Effector CD4-positive, alpha-beta T cell (primary cell): ENCODE data around the gene ACAP3.
"Not testable (repeated sequence)": the region's sequence is repeated elsewhere in the genome, so short reads cannot be mapped to it uniquely, and the experiment has no call there.

ENCODE experiments used
- DNase-seq: peaks from one replicate; pipeline ENCODE4 v3.0.0-alpha.2; 2020

The ACAP3 gene

DNA sequence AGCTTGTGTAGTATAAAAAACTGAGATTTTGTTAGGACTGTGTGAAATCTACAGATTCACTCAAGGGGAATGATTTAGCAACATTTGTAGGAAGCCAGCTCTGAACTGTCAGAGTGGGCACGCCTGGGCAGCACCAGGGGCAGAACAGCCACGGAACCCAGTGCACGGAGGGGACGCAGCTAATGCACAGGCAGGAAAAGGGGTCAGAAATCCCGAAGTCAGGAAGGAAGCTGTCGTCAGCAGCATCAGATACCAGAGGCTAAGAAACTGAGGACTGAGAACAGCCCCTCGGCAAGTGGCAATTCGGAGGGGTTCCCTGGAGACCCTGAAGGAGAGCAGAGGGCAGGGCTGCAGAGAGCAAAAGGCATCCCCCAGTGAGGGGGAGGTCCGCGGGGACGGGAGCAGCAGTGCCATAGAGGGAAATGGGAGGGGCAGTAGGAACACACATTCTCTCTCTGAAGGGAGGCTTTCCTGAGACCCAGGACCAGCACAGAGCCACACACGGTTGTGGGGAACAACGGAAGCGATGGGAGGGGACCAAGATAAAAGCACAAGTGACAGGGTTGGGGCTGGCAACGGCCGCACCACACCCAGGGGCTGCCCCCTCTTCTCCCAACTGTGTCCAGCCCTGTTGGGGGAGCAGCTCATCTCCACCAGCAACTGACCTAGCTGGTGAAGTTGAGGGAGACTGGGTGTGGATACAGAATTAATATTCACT is 46.7 kb downstream of the ACAP3 start:
- DNase-seq: no peak

DNA sequence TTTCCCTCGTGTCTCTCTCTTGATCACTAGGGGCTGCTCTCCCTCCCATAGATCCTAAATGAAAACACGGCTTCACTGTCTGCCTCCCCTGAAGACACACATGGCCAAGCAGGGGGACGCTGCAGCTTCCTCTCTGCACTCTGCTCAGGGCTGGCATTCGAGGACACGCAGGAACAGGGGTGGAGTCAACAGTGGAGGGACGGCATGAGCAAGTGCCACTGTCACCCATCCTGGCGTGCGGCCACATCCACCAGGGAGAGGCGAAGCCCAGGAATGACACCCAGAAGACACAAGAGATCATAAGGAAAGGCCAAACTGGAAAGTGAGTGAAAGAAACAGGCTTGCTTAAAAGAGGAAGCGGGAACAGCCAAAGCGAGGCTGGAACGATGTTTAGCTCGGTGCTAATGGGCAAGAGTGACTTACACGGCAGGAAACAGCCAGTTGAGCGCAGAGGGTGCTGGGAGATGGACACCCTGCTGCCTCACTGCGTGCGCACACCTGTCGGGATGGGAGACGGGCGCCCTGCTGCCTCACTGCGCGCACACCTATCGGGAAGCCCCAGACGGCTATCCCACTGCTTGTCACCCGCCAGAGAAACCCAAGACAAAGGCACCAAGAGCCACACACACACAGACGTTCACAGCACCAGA is 47.7 kb downstream of the ACAP3 start:
- no peak for DNase-seq

DNA sequence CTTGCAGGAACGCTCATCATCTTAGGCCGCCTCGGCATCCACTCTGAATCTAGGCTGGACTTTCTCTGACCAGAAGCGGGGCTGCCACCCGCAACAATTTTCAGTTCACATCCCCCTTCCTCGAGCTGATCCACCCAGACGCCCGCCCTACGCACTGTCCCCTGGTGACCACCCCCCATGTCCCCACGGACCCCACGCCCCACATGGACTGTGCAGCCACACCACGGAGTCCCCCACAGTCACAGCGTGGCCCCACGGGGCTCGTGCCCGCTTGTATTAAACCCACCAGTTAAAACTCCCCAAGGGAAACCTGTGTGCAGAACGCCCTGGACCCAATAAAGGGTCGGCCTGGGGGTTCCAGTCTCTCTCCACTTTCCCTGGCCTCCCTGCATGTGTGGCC is 48.2 kb downstream of the ACAP3 start:
- DNase-seq: no peak

GRCh38 chr1:1259119-1259488 is 48.6 kb downstream of the ACAP3 start:
- DNase-seq: no peak

DNA sequence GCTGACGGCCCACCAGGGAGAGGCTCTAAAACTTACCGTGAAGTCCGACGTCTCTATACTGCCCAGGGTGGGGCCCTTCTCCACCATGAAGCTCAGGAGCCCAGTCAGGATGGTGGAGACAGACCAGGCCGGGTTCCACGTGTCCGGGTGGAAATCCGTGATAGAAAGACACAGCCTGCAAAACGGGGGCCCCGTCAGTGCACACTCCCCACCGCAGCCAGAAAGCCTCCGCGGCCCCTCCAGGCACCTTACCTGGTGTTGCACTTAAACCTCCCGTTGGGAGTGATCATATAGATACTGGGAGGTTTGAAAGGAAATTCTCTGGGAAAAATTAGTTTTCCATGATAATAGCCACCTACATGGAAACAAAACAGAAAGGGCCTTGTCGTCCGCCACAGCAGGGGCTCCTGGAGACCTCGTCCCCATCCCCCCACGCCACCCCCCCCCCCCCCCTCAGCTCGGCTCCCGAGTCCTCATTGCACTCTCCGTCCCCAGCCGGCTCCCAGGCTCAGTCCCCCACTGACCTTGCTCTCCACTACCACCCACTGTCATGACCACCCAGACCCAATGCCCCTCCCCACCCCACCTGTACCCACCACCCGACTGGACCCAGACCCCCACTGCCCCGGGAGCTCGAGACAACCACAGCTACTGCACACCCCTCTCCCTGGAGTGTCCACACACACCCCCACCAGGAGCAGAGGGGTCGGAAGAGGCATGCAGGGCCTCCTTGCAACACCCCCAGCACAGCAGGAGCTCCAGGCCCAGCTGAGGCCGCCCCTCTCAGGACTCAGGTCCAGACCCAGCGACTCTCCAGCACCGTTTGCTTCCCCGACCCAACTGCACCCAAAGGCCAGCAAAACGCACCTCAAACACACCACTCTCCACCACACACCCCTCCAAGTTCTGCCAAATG is 50.5 kb downstream of the ACAP3 start:
- no peak for DNase-seq

- DNase-seq: no peak
These were observed 52.1 kb downstream of the ACAP3 start for GRCh38 chr1:1255611-1256010.

DNA sequence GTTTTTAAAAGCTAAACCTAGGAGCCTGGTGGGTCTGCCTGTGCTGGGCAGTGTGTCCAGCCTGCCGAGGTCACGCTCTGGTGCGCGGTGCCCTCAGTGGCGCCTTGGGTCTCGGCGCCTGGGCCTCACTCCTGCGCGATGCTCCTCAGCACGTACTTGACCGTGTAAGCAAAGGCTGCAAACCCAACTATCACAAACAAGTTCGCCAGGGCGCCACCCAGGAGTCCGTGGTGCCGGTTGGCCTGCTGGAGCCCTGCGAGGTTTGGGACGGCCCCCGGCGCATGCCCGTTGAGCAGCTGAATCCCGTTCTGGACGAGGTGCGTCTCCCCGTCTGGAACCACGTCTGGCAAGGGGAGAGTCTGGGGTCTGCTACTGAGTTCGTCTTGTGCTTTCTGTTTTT is 52.7 kb downstream of the ACAP3 start:
- no peak for DNase-seq

DNA sequence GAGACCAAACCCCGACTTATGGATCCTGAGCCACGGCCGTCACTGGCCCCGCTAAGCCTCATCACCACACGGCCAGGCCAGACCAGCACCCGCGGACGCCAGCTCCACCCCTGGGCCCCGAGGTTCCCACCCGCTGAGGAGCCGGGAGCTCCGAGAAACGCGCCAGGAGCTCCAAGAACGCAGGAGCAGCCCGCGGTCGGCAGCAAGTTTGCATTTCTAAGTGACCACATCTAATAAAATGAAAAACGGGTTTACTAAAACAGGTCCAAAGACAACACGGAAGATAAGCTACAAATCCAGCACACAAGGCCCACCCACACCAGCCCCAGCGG is 53.1 kb downstream of the ACAP3 start:
- DNase-seq: no peak

DNA sequence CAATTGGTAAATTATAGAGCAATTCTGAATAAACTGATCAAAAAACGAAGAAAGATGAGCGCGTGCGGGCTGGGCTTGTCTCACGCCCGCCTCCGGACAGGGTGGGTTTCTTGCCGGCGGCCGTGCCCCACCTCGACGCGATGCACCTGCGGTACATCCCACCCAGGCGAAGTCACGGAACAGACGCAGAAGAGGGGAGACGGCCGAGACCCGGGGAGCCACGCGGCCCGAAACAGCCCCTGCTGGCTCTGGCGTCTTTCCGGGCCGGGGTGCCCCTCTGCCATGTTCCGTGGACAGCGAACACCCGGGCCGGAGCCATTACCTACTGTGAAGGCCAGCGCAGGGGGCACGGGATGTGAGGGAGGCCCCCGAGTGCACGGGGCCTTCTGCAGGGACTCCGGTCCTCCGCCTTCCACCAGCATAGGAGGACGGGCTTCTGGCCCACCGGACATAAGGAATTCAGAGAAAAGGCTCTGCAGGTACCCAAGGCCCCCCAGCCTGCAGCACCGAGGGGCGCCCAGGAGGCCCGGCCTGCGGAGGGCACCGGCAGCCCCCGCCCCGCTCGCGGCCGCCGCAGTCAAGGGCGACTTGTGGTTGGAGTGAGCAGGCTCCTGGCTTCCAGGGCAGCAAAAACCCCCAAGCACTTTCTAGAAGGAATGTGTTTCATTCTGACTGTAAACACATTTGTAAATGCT is 53.6 kb downstream of the ACAP3 start:
- DNase-seq: no peak

GRCh38 chr1:1253314-1253713 is 54.4 kb downstream of the ACAP3 start:
- no peak for DNase-seq

GRCh38 chr1:1250786-1251284 is 56.9 kb downstream of the ACAP3 start:
- peak; percentile 63 for DNase-seq

DNA sequence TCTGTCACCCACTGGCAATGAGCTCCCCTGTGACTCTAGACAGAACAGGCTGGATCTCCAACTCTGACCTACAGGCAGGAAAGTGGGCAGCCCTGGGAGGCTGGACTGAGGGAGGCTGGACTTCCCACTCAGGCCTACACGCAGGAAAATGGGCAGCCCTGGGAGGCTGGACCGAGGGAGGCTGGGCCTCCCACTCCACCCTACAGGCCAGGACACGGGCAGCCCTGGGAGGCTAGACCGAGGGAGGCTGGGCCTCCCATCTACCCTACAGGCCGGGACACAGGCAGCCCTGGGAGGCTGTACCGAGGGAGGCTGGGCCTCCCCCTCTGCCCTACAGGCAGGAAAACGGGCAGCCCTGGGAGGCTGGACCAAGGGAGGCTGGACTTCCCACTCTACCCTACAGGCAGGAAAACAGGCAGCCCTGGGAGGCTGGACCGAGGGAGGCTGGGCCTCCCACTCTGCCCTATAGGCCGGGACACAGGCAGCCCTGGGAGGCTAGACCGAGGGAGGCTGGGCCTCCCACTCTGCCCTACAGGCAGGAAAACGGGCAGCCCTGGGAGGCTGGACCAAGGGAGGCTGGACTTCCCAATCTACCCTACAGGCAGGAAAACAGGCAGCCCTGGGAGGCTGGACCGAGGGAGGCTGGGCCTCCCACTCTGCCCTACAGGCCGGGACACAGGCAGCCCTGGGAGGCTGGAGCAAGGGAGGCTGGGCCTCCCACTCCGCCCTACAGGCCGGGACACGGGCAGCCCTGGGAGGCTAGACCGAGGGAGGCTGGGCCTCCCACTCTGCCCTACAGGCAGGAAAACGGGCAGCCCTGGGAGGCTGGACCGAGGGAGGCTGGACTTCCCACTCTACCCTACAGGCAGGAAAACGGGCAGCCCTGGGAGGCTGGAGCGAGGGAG is 59.5 kb downstream of the ACAP3 start:
- DNase-seq: not testable (repeated sequence)

DNA sequence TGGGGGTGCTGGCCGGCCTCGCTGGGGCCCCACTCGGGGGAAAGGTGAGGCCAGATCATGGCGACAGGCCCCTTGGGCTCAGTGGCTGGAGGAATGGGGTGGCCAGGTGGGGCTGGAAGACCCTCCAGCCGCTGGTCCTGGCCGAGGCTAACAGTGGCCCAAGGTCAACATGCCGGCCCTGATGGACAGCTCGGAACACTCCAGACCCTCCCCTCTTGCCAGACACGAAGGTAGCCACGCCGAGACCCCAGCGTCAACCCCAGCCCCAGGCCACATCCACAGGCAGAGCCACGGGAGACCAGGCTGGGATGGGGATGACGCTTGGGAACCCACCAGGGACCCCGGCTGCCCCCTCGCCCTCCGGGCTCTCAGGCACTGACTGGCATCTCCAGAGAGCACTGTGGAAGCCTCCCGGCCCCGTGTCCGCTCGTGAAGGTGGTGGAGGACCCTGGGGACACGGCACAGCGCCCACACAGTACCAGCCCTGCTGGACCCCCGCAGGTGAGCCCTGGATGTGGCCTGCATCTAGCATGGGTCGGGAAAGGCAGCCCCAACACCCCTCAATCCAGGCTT is 60.3 kb downstream of the ACAP3 start:
- DNase-seq: no peak

DNA sequence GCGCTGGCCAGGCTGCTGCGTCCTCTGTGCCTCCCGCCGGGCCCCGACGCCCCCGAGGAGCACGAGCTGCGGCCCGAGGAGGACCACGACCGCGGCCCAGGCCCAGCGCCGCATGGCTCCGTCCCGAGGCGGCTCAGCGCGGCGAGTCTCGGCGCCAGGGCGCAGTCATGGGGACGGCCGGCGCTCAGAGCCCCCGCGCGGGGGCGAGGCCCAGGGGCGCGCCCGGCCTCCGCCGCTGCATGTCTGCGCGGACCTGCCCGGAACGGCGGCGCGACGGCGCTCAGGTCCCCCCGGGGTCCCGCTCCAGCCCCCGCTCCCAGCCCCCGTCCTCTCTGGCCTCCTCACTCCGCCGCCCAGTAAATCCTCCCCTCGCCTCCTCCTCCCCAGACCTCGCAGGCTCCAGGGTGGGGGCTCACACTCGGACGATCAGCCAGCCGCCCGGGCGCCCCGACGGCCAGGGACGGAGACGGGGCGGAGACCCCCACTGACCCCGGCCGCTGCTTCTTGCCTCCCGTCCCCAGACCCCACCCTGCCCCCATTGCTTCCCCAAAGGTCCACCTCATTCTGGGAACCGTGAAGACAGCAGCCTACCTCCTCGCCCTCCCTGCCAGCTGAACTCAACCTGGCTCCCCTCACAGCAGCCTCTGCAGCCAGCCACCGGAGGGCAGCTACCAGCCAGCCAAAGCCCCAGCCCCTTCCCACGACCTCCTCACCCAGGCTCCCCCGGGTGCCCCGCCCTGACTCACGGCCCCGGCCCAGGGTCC is 61.0 kb downstream of the ACAP3 start, which contains the start of gene C1QTNF12:
TSS of gene C1QTNF12 (minus strand) at position 146 of the 764 bp plus-strand sequence. CDS start at position 114, 32 bp downstream.
- DNase-seq: no peak

DNA sequence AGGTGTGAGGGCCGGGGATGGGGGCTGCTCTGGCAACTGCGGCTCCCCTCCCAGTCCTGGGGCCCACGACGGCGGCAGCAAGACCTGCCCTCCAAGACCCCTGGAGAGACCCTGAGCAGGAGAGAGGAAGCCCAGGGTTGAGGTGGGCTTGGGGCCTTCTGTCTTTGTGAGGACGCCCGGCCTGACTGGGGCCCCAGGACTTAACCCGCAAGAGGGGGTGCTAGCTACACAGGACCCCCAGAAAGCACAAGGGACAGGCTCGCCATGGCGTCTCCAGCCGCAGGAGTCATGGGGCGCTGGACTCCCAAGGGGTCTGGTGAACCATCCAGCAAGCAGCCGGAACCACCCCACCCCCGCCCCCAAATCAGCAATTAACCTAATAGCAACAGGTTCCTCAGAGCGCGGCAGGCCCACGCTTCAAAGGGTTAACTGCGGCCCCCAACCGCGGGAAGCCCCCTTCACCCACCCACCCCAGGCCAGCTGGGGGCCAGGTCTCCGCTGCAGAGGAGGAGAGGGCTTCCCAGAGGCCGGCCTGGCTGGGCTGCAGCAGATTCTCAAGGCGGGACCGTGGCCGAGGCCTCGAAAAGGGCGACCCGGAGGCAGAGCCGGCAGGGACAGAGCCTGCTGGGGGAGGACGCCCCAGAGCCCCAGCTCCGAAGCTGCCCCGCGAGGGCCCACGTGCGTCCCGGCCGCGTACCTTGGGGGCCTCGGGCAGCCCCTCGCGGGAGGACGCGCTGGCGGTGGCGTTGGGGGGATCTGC is 61.7 kb downstream of the ACAP3 start:
- DNase-seq: no peak

DNA sequence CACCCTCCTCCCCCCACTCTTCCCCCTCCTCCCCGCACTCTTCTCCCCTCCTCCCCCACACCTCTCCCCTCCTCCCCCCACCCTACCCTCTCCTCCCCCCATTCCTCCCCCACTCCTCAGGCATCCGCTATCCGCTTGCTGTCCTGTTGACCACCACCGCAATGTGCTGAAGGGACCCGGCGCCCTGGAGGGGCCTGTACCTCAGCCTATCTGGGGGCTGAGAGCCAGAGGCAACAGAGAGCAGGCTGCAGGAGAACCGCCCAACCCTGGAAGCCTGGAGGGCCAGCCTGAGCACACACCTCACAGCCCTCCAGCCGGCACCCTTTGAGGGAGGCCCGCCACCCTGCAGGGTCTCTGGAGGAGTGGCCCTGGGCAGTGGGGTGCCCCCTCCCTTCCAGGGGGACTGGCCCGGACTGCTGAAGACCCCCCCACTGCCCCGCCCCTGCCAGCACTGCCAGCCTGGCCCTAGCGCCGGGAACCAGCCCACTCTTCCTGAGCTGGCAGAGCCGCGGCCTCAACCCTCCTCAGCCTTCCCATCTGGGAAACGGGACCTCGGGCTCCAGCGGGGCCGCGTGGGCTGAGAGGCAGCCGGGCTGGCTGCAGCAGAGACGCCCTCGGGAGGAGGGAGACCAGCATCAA is 62.4 kb downstream of the ACAP3 start:
- no peak for DNase-seq

DNA sequence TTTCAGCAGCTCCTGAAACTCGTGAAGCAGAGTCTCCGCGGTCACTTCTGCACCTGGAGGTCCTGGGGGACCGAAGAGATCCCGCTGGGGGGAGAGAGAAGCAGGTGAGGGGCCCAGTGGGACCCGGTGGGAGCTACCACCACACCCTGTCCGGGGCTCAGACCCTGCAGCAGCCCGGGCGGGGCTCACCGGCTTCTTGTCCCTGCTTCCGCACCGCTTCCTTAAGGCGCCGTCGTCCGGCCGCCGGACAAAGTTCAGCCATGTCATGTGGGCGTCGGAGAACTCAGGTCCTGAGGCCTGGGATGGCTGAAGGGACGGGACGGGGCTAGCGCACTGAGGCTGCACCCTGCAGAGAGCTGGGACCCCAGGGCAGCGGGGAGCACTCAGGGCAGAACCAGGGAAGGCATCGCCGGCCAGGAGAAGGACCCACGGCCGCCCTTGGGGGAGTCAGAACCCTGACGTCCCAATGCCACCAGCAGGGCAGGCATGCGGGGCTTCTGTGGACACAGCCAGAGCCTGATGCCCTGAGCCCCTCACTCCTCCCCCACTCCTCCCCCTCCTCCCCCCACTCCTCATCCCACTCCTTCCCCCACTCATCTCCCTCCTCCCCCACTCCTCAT is 63.4 kb downstream of the ACAP3 start:
- DNase-seq: no peak

DNA sequence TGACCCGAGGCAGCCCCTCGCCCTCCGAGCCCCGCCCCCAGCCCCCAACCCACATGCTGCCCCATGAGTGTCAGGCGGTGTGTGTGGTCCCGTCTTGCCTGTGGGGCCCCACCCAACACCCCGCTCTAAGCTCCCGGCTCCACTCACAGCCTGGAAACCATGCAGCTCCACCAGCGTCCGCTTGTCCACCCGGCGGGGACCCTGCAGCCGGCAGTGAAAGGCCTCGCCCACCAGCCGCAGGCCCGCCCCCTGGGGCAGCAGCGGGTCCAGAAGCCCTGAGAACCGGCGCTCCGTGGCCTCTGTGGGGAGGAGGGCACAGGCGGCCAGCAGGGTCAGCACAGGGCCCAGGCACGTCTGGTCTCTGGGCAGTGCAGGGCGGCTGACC is 63.9 kb downstream of the ACAP3 start:
- no peak for DNase-seq

GRCh38 chr1:1243266-1243660 is 64.5 kb downstream of the ACAP3 start:
- DNase-seq: no peak
